Measurements from ENCODE around the gene OLFML2A.

GRCh38 chr9:124766326-124766725 lies 10.6 kb upstream of the OLFML2A start:
- TF ChIP-seq POLR2A (IDR thresholded peaks at IDR 0.05) (no peak), CTCF (IDR thresholded peaks at IDR 0.05) (no peak)
